SK-N-SH (cell line): Measurements from ENCODE around the gene POU2AF1.

Experiments used
- CTCF ChIP-seq: fragments of 200-600 bp; sonication (generic); IDR thresholded peaks from 2 replicates; pipeline ENCODE4 v1.6.1; 2017; ENCODE audit warnings: antibody characterized with exemption, mild to moderate bottlenecking, moderate library complexity
- FOSL2 ChIP-seq: IDR thresholded peaks from 2 replicates; pipeline ENCODE4 v1.4.0; 2012; ENCODE audit warnings: low read depth, mild to moderate bottlenecking, moderate library complexity, borderline replicate concordance
- MAX ChIP-seq: IDR thresholded peaks from 2 replicates; pipeline ENCODE4 v1.4.0; 2012; ENCODE audit warnings: low read depth
- MXI1 ChIP-seq: IDR thresholded peaks from 2 replicates; pipeline ENCODE4 v1.6.1; 2012; ENCODE audit warnings: mild to moderate bottlenecking, low read depth, low read length, improper control_type of control experiment
- RAD21 ChIP-seq: IDR thresholded peaks from 2 replicates; pipeline ENCODE4 v1.6.1; 2012; ENCODE audit warnings: mild to moderate bottlenecking, low read length
- RCOR1 ChIP-seq: fragments of 150-350 bp; IDR thresholded peaks from 2 replicates; pipeline ENCODE4 v1.6.1; 2017; ENCODE audit warnings: antibody characterized with exemption, low read length
- TEAD4 ChIP-seq: IDR thresholded peaks from 2 replicates; pipeline ENCODE4 v1.4.0; 2012; ENCODE audit warnings: mild to moderate bottlenecking, borderline replicate concordance; ENCODE audit not compliant: insufficient read depth
- ZBTB33 ChIP-seq: IDR thresholded peaks from 2 replicates; pipeline ENCODE4 v1.4.0; 2012; ENCODE audit warnings: low read depth, borderline replicate concordance

GRCh38 chr11:111310088-111310487 is 69.0 kb downstream of the POU2AF1 start:
- TF ChIP-seq CTCF: no peak
- no peak for TF ChIP-seq ZBTB33
- no peak for TF ChIP-seq MAX
- TF ChIP-seq TEAD4: no peak
- no peak for TF ChIP-seq RCOR1
- no peak for TF ChIP-seq MXI1
- no peak for TF ChIP-seq RAD21
- no peak for TF ChIP-seq FOSL2
